Retina (tissue), 1 donor: Measurements from ENCODE around the gene RAPGEFL1.
"Not testable (repeated sequence)": the region's sequence is repeated elsewhere in the genome, so short reads cannot be mapped to it uniquely, and the experiment has no call there.

Experiments used
- DNase-seq: peaks from one replicate; pipeline ENCODE4 v3.0.0-alpha.2; 2016

The RAPGEFL1 gene

GRCh38 chr17:40218006-40218739, 40.9 kb downstream of the RAPGEFL1 start:
- DNase-seq, result no peak

GRCh38 chr17:40218740-40219593, 41.7 kb downstream of the RAPGEFL1 start, which contains the start of gene WIPF2:
WIPF2 (plus strand) TSS chr17:40219304; CDS start chr17:40256460, 37,156 bp downstream.
- peak; percentile 98 for DNase-seq

- DNase-seq, result peak; percentile 75
These were observed 42.5 kb downstream of the RAPGEFL1 start for GRCh38 chr17:40219594-40220338.

- DNase-seq, result peak; percentile 15
These were observed 47.7 kb downstream of the RAPGEFL1 start for GRCh38 chr17:40224718-40225550.

- DNase-seq, result not testable (repeated sequence)
These were observed 51.9 kb downstream of the RAPGEFL1 start for GRCh38 chr17:40229146-40229545.

GRCh38 chr17:40230670-40231069, 53.4 kb downstream of the RAPGEFL1 start:
- no peak for DNase-seq

DNA sequence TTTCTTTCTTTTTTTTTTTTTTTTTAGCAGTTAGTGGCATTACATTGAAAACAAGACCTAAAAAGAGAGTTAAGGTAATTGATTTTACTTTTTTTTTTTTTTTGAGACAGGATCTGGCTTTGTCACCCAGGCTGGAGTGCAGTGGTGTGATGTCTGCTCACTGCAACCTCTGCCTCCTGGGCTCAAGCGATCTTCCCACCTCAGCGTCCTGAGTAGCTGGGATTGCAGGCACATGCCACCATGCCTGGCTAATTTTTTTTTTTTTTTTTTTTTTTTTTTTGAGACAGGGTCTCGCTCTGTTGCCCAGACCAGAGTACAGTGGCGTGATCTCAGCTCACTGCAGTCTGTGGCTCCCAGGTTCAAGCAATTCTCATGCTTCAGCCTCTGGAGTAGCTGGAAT, 54.7 kb downstream of the RAPGEFL1 start:
- not testable (repeated sequence) for DNase-seq

- no peak for DNase-seq
These were observed 64.1 kb downstream of the RAPGEFL1 start for GRCh38 chr17:40241252-40241834.

GRCh38 chr17:40242774-40243173, 65.5 kb downstream of the RAPGEFL1 start:
- DNase-seq, result no peak

DNA sequence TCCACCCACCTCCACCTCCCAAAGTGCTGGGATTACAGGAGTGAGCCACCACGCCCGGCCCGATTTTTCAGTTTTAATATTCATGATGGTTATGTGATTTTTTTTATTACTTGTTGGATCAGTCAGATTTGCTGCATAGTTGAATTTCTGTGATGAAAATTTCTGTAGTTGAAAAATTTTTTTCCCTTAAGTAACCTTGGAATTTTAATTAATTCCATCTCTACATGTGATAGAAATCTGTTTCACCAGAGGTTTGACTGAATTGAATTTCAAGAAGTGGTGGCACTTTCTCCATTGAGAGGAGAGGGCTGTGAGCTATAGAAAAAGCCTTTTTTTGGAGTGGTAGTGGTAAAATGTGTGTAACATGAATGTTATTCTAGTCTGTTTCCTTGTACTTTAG, 66.5 kb downstream of the RAPGEFL1 start:
- DNase-seq, result no peak

DNA sequence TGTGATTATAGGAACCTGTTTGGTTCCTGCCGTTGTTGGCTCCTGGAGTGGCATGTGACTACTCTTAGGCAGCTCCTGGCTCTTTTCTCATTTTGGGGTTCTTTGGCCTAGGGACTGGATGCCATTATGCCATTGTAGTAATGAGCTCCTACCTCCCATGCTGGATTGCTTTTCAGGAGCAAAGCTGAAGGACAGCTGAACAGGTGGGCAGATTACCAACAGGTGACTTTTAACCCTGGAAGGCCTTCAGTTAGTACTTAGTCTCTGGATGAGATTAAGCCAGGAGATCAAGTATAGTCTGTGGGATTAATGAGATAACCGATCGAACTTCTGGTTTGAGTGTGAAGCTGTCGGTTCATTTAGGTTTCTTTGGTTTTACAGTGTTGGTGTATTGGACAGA, 67.0 kb downstream of the RAPGEFL1 start:
- DNase-seq, result no peak
